H9 (cell line): ENCODE data around the gene ZNF296. TPM values are rescaled to one million over a fixed set of nuclear protein-coding genes. Genes with fewer than 3 reads are reported as not detected.

ENCODE experiments used
- DNase-seq: peaks from one replicate; pipeline ENCODE4 v3.0.0-alpha.2; 2017
- H2AFZ ChIP-seq: one replicate; pipeline ENCODE4 v1.6.1; 2013; ENCODE audit warnings: mild to moderate bottlenecking, low read length, control low read depth, moderate library complexity
- H2AK5ac ChIP-seq: 2 replicates; pipeline ENCODE4 v1.6.1; 2013; ENCODE audit warnings: low read length, control low read depth, mixed read lengths; ENCODE audit not compliant: insufficient read length
- H2BK120ac ChIP-seq: one replicate; pipeline ENCODE4 v1.6.1; 2013; ENCODE audit warnings: low read depth, mild to moderate bottlenecking, low read length, control low read depth, inconsistent platforms; ENCODE audit not compliant: poor library complexity, severe bottlenecking
- H2BK12ac ChIP-seq: 2 replicates; pipeline ENCODE4 v1.6.1; 2013; ENCODE audit warnings: low read length, control low read depth, mixed read lengths, low read depth; ENCODE audit not compliant: insufficient read length
- H2BK15ac ChIP-seq: 2 replicates; pipeline ENCODE4 v1.6.1; 2013; ENCODE audit warnings: low read depth, low read length, control low read depth
- H2BK20ac ChIP-seq: one replicate; pipeline ENCODE4 v1.6.1; 2013; ENCODE audit warnings: low read depth, mild to moderate bottlenecking, low read length, control low read depth, inconsistent platforms; ENCODE audit not compliant: poor library complexity, severe bottlenecking
- H2BK5ac ChIP-seq: 2 replicates; pipeline ENCODE4 v1.6.1; 2013; ENCODE audit warnings: low read length, control low read depth, mixed read lengths; ENCODE audit not compliant: insufficient read length
- H3K14ac ChIP-seq: 2 replicates; pipeline ENCODE4 v1.6.1; 2013; ENCODE audit warnings: low read length, control low read depth; ENCODE audit not compliant: insufficient read depth
- H3K18ac ChIP-seq: 2 replicates; pipeline ENCODE4 v1.6.1; 2013; ENCODE audit warnings: low read depth, mild to moderate bottlenecking, mixed read lengths, low read length, control low read depth; ENCODE audit not compliant: insufficient read length
- H3K23ac ChIP-seq: 2 replicates; pipeline ENCODE4 v1.6.1; 2013; ENCODE audit warnings: low read length, control low read depth, mixed read lengths, low read depth; ENCODE audit not compliant: insufficient read length
- H3K23me2 ChIP-seq: 2 replicates; pipeline ENCODE4 v1.6.1; 2013; ENCODE audit warnings: low read depth, mild to moderate bottlenecking, mixed read lengths, low read length, control low read depth; ENCODE audit not compliant: insufficient read length, poor library complexity, severe bottlenecking
- H3K27ac ChIP-seq: 2 replicates; pipeline ENCODE4 v1.5.1; 2013; ENCODE audit warnings: low read length, control low read depth, mixed read lengths, low read depth; ENCODE audit not compliant: insufficient read length
- H3K27me3 ChIP-seq: 2 replicates; pipeline ENCODE4 v1.6.1; 2013; ENCODE audit warnings: low read length, control low read depth, inconsistent platforms; ENCODE audit not compliant: insufficient read depth
- H3K4ac ChIP-seq: 2 replicates; pipeline ENCODE4 v1.6.1; 2013; ENCODE audit warnings: low read depth, mild to moderate bottlenecking, control low read depth, inconsistent platforms, low read length, moderate library complexity
- H3K4me1 ChIP-seq: 2 replicates; pipeline ENCODE4 v1.6.1; 2013; ENCODE audit warnings: low read length, control low read depth, inconsistent platforms; ENCODE audit not compliant: insufficient read depth
- H3K4me2 ChIP-seq: 2 replicates; pipeline ENCODE4 v1.6.1; 2013; ENCODE audit warnings: low read length, control low read depth, mixed read lengths; ENCODE audit not compliant: insufficient read length, insufficient read depth
- H3K56ac ChIP-seq: 2 replicates; pipeline ENCODE4 v1.6.1; 2013; ENCODE audit warnings: low read depth, mild to moderate bottlenecking, mixed read lengths, low read length, control low read depth; ENCODE audit not compliant: insufficient read length
- H3K79me1 ChIP-seq: 2 replicates; pipeline ENCODE4 v1.6.1; 2013; ENCODE audit warnings: low read depth, mild to moderate bottlenecking, moderate library complexity, low read length, control low read depth, inconsistent platforms; ENCODE audit not compliant: insufficient read depth, poor library complexity, severe bottlenecking
- H3K79me2 ChIP-seq: 2 replicates; pipeline ENCODE4 v1.6.1; 2013; ENCODE audit warnings: low read length, control low read depth, inconsistent platforms; ENCODE audit not compliant: insufficient read depth
- H3K9ac ChIP-seq: 2 replicates; pipeline ENCODE4 v1.6.1; 2013; ENCODE audit warnings: low read length, control low read depth, mixed read lengths; ENCODE audit not compliant: insufficient read length; ENCODE audit errors: extremely low read depth
- H3K9me3 ChIP-seq: one replicate; pipeline ENCODE4 v1.6.1; 2013; ENCODE audit warnings: low read depth, low read length, inconsistent platforms; ENCODE audit not compliant: control insufficient read depth
- H3T11ph ChIP-seq: one replicate; pipeline ENCODE4 v1.6.1; 2013; ENCODE audit warnings: mild to moderate bottlenecking, low read length, control low read depth, inconsistent platforms
- H4K20me1 ChIP-seq: one replicate; pipeline ENCODE4 v1.6.1; 2013; ENCODE audit not compliant: control insufficient read depth, insufficient read length, insufficient read depth
- H4K5ac ChIP-seq: 2 replicates; pipeline ENCODE4 v1.6.1; 2013; ENCODE audit warnings: low read depth, mild to moderate bottlenecking, mixed read lengths, low read length, control low read depth; ENCODE audit not compliant: insufficient read length
- H4K8ac ChIP-seq: replicated peaks from 2 replicates; pipeline ENCODE4 v1.6.1; 2013; ENCODE audit warnings: low read length, control low read depth, mixed read lengths, low read depth; ENCODE audit not compliant: insufficient read length
- H4K91ac ChIP-seq: 2 replicates; pipeline ENCODE4 v1.6.1; 2013; ENCODE audit warnings: low read depth, mild to moderate bottlenecking, moderate library complexity, mixed read lengths, low read length, control low read depth; ENCODE audit not compliant: insufficient read length
- H3K27ac Mint-ChIP-seq, 3 experiments: 2 replicates in 2 of 3; 3 replicates in 1 of 3; pipeline ENCODE4 v1.8.0; 2020 to 2021; ENCODE audit warnings: mixed read lengths in 3 of 3, mild to moderate bottlenecking in 1 of 3, moderate library complexity in 1 of 3
- H3K27me3 Mint-ChIP-seq: 2 replicates; pipeline ENCODE4 v1.8.0; 2021; ENCODE audit warnings: low read depth, mild to moderate bottlenecking, moderate library complexity, mixed read lengths
- H3K36me3 Mint-ChIP-seq, 3 experiments: 2 replicates in 2 of 3; 3 replicates in 1 of 3; pipeline ENCODE4 v1.8.0; 2020 to 2021; ENCODE audit warnings: low read depth in 3 of 3, mixed read lengths in 3 of 3; ENCODE audit not compliant: insufficient read depth in 1 of 3
- H3K4me1 Mint-ChIP-seq, 2 experiments: 2 replicates each; pipeline ENCODE4 v1.8.0; 2020; ENCODE audit warnings: mixed read lengths in 2 of 2
- H3K4me3 Mint-ChIP-seq, 2 experiments: 2 replicates in 1 of 2; 3 replicates in 1 of 2; pipeline ENCODE4 v1.8.0; 2020 to 2021; ENCODE audit warnings: mild to moderate bottlenecking in 2 of 2, mixed read lengths in 2 of 2, moderate library complexity in 1 of 2
- H3K9me3 Mint-ChIP-seq, 2 experiments: 2 replicates in 1 of 2; 3 replicates in 1 of 2; pipeline ENCODE4 v1.8.0; 2020; ENCODE audit warnings: mild to moderate bottlenecking in 2 of 2, mixed read lengths in 2 of 2, moderate library complexity in 1 of 2
- CTCF ChIP-seq: fragments of 200-600 bp; sonication (generic); conservative IDR thresholded peaks from 3 replicates; pipeline ENCODE4 v1.8.0; 2021; ENCODE audit warnings: antibody characterized with exemption, mild to moderate bottlenecking
- WGBS: extraction: QIAGEN DNeasy Blood & Tissue Kit; methylation state at CpG from one replicate; pipeline ENCODE4 v1.1.7; 2013; ENCODE audit warnings: missing lambda C conversion rate, low lambda C conversion rate, mixed read lengths; ENCODE audit not compliant: insufficient read length; ENCODE audit errors: extremely low coverage; 5-methylcytosine and 5-hydroxymethylcytosine counted together
- total RNA-seq: library from RNA; stranded (reverse); gene quantifications from 2 replicates; pipeline ENCODE4 v1.2.1, GENCODE V29; 2021

ZNF296 gene
- total RNA-seq, 1 experiment from 2014 or later, result 14.8 TPM

- Histone ChIP-seq H2BK20ac (no peak overlapping the region), H4K5ac (no peak overlapping the region), H3K23ac (no peak overlapping the region), H2BK5ac (no peak overlapping the region), H3K9me3 (no peaks in the 10 kb centered on the region), H4K91ac (no peak overlapping the region), H3K4me1 (no peaks in the 10 kb centered on the region), H3K27me3 (no peaks in the 10 kb centered on the region), H3K23me2 (no peaks in the 10 kb centered on the region), H2BK12ac (no peak overlapping the region), H3K27ac (no peak overlapping the region), H3K79me1 (no peaks in the 10 kb centered on the region), H3K9ac (no peak overlapping the region), H3K18ac (no peak overlapping the region), H3T11ph (no peak overlapping the region), H2BK15ac (no peak overlapping the region), H4K8ac (no peak overlapping the region), H2AFZ (no peak overlapping the region), H2BK120ac (no peak overlapping the region), H4K20me1 (no peaks in the 10 kb centered on the region), H3K4ac (no peak overlapping the region), H2AK5ac (no peak overlapping the region), H3K56ac (no peak overlapping the region), H3K14ac (no peak overlapping the region), H3K79me2 (no peaks in the 10 kb centered on the region), H3K4me2 (no peak overlapping the region)
- Mint-ChIP-seq H3K27me3 (no peaks in the 10 kb centered on the region), H3K36me3 (peaks cover 5 to 44% (median 29%) of the 10 kb centered on the region in 3 experiments; a peak in 6 of 7 replicates), H3K4me3 (no peak overlapping the region), H3K9me3 (peaks cover 0 to 3% of the 10 kb centered on the region in 2 experiments; a peak in 2 of 5 replicates), H3K4me1 (no peaks in the 10 kb centered on the region), H3K27ac (no peak overlapping the region)
- no peak for TF ChIP-seq CTCF
- no CpG with 5 or more reads among the region's 6 CpGs for WGBS
- no peak for DNase-seq
These were observed 45.5 kb downstream of the ZNF296 start for GRCh38 chr19:45030825-45031224.
